Dendritic cell treated with granulocyte-macrophage colony-stimulating factor and Interleukin-4, amounts not matched to agents 40 ng/mL and 50 ng/mL, for 4 days (primary cell): ENCODE measurements around the gene ZNF263.
"Not testable (repeated sequence)": the region's sequence is repeated elsewhere in the genome, so short reads cannot be mapped to it uniquely, and the experiment has no call there.

Source experiments
- H3K27ac Mint-ChIP-seq: one replicate; pipeline ENCODE4 v1.8.0; 2022; ENCODE audit warnings: mild to moderate bottlenecking, mixed read lengths
- H3K27me3 Mint-ChIP-seq: one replicate; pipeline ENCODE4 v1.8.0; 2022; ENCODE audit warnings: mild to moderate bottlenecking, mixed read lengths
- H3K36me3 Mint-ChIP-seq: one replicate; pipeline ENCODE4 v1.8.0; 2022; ENCODE audit warnings: low read depth, mixed read lengths
- H3K4me1 Mint-ChIP-seq: one replicate; pipeline ENCODE4 v1.8.0; 2022; ENCODE audit warnings: low read depth, mixed read lengths
- H3K4me3 Mint-ChIP-seq: one replicate; pipeline ENCODE4 v1.8.0; 2022; ENCODE audit warnings: mild to moderate bottlenecking, moderate library complexity, mixed read lengths
- H3K9me3 Mint-ChIP-seq: one replicate; pipeline ENCODE4 v1.8.0; 2022; ENCODE audit warnings: mixed read lengths
- intact Hi-C: fragments of 100-400 bp; cut with micrococcal nuclease; formaldehyde crosslinking; loops from one replicate; pipeline ENCODE4 v1.15.0; 2022

Gene ZNF263

GRCh38 chr16:3254309-3254708 lies 29.0 kb upstream of the ZNF263 start:
- intact Hi-C loops = no loop called here
- peak overlapping the region; percentile 50 for H3K27ac Mint-ChIP-seq
- no peaks in the 10 kb centered on the region for H3K9me3 Mint-ChIP-seq
- H3K27me3 Mint-ChIP-seq = no peaks in the 10 kb centered on the region
- peaks cover 69% of the 10 kb centered on the region for H3K4me1 Mint-ChIP-seq
- peaks cover 3% of the 10 kb centered on the region for H3K36me3 Mint-ChIP-seq
- H3K4me3 Mint-ChIP-seq = no peak overlapping the region

GRCh38 chr16:3256146-3256865 lies 27.0 kb upstream of the ZNF263 start, which contains the start of gene MEFV:
TSS of gene MEFV (minus strand) at chr16:3256633. CDS start at chr16:3256587, 46 bp downstream.
- Mint-ChIP-seq H3K27ac (peak within 1 kb of the TSS; percentile 76), H3K36me3 (no peaks in the 10 kb centered on the region), H3K27me3 (no peaks in the 10 kb centered on the region), H3K4me3 (peak within 1 kb of the TSS; percentile 67), H3K9me3 (no peaks in the 10 kb centered on the region), H3K4me1 (peaks cover 68% of the 10 kb centered on the region)
- intact Hi-C loops = no loop called here

GRCh38 chr16:3256866-3257465 lies 26.3 kb upstream of the ZNF263 start:
- Mint-ChIP-seq H3K4me3 (peak overlapping the region; percentile 67), H3K4me1 (peaks cover 67% of the 10 kb centered on the region), H3K36me3 (no peaks in the 10 kb centered on the region), H3K27ac (peak overlapping the region; percentile 76), H3K9me3 (no peaks in the 10 kb centered on the region), H3K27me3 (no peaks in the 10 kb centered on the region)
- intact Hi-C loops = no loop called here

GRCh38 chr16:3259836-3260235 lies 23.5 kb upstream of the ZNF263 start:
- intact Hi-C loops = no loop called here
- Mint-ChIP-seq H3K4me3 (no peak overlapping the region), H3K27me3 (no peaks in the 10 kb centered on the region), H3K36me3 (peaks cover 2% of the 10 kb centered on the region), H3K9me3 (no peaks in the 10 kb centered on the region), H3K27ac (peak overlapping the region; percentile 79), H3K4me1 (peaks cover 69% of the 10 kb centered on the region)

- no peaks in the 10 kb centered on the region for H3K9me3 Mint-ChIP-seq
- H3K27me3 Mint-ChIP-seq = no peaks in the 10 kb centered on the region
These were observed 20.8 kb upstream of the ZNF263 start for GRCh38 chr16:3262517-3262916.

GRCh38 chr16:3264137-3265036 lies 18.9 kb upstream of the ZNF263 start:
- intact Hi-C loops = loop anchor here (1.0 to 2.0 kb wide), 2 partner anchors 19 to 192 kb away; partner anchors contain the start of gene ZNF263
- H3K4me1 Mint-ChIP-seq = peaks cover 24% of the 10 kb centered on the region
- peaks cover 46% of the 10 kb centered on the region for H3K36me3 Mint-ChIP-seq
- H3K27ac Mint-ChIP-seq = peak overlapping the region; percentile 96
- peak overlapping the region; percentile 82 for H3K4me3 Mint-ChIP-seq
- H3K9me3 Mint-ChIP-seq = peaks cover 6% of the 10 kb centered on the region
- H3K27me3 Mint-ChIP-seq = no peaks in the 10 kb centered on the region

More at GRCh38 chr16:3262517-3262916, 20.8 kb upstream of the ZNF263 start:
- intact Hi-C loops = no loop called here
- H3K36me3 Mint-ChIP-seq = peaks cover 27% of the 10 kb centered on the region
- peaks cover 42% of the 10 kb centered on the region for H3K4me1 Mint-ChIP-seq
- H3K4me3 Mint-ChIP-seq = peak overlapping the region; percentile 10
- peak overlapping the region; percentile 96 for H3K27ac Mint-ChIP-seq

GRCh38 chr16:3266873-3267537 lies 16.3 kb upstream of the ZNF263 start:
- Mint-ChIP-seq H3K4me3 (no peak overlapping the region), H3K9me3 (peaks cover 13% of the 10 kb centered on the region), H3K27ac (no peak overlapping the region), H3K4me1 (peaks cover 16% of the 10 kb centered on the region), H3K27me3 (no peaks in the 10 kb centered on the region), H3K36me3 (peaks cover 53% of the 10 kb centered on the region)
- intact Hi-C loops = no loop called here

- no peak overlapping the region for H3K27ac Mint-ChIP-seq
- H3K4me1 Mint-ChIP-seq = peaks cover 3% of the 10 kb centered on the region
- H3K36me3 Mint-ChIP-seq = peaks cover 53% of the 10 kb centered on the region
- no peak overlapping the region for H3K4me3 Mint-ChIP-seq
- intact Hi-C loops = no loop called here
- H3K9me3 Mint-ChIP-seq = peaks cover 13% of the 10 kb centered on the region
- H3K27me3 Mint-ChIP-seq = no peaks in the 10 kb centered on the region
These were observed 15.0 kb upstream of the ZNF263 start for GRCh38 chr16:3268294-3268693.

GRCh38 chr16:3270718-3271117 lies 12.6 kb upstream of the ZNF263 start:
- H3K4me3 Mint-ChIP-seq, H3K4me1 Mint-ChIP-seq, H3K27me3 Mint-ChIP-seq, intact Hi-C loops, H3K27ac Mint-ChIP-seq: not testable (repeated sequence)
- Mint-ChIP-seq H3K36me3 (peaks cover 42% of the 10 kb centered on the region), H3K9me3 (peaks cover 20% of the 10 kb centered on the region)

GRCh38 chr16:3271281-3271680 lies 12.0 kb upstream of the ZNF263 start:
- H3K4me3 Mint-ChIP-seq, H3K27ac Mint-ChIP-seq, H3K27me3 Mint-ChIP-seq, H3K4me1 Mint-ChIP-seq, intact Hi-C loops: not testable (repeated sequence)
- H3K9me3 Mint-ChIP-seq = peaks cover 20% of the 10 kb centered on the region
- H3K36me3 Mint-ChIP-seq = peaks cover 38% of the 10 kb centered on the region

GRCh38 chr16:3274490-3274889 lies 8.8 kb upstream of the ZNF263 start:
- intact Hi-C loops = no loop called here
- no peak overlapping the region for H3K27ac Mint-ChIP-seq

GRCh38 chr16:3274947-3275346 lies 8.3 kb upstream of the ZNF263 start:
- Mint-ChIP-seq H3K36me3 (peaks cover 1% of the 10 kb centered on the region), H3K9me3 (peaks cover 8% of the 10 kb centered on the region), H3K4me3 (no peak overlapping the region), H3K4me1 (no peaks in the 10 kb centered on the region), H3K27me3 (peaks cover 21% of the 10 kb centered on the region), H3K27ac (no peak overlapping the region)
- intact Hi-C loops = no loop called here

More at GRCh38 chr16:3274490-3274889, 8.8 kb upstream of the ZNF263 start:
- H3K36me3 Mint-ChIP-seq = peaks cover 6% of the 10 kb centered on the region
- no peak overlapping the region for H3K4me3 Mint-ChIP-seq
- peaks cover 21% of the 10 kb centered on the region for H3K27me3 Mint-ChIP-seq
- H3K9me3 Mint-ChIP-seq = peaks cover 13% of the 10 kb centered on the region
- H3K4me1 Mint-ChIP-seq = no peaks in the 10 kb centered on the region

- peaks cover 7% of the 10 kb centered on the region for H3K9me3 Mint-ChIP-seq
- H3K27me3 Mint-ChIP-seq = peaks cover 26% of the 10 kb centered on the region
- peaks cover 2% of the 10 kb centered on the region for H3K4me1 Mint-ChIP-seq
- H3K4me3 Mint-ChIP-seq = no peak overlapping the region
- H3K27ac Mint-ChIP-seq = no peak overlapping the region
- intact Hi-C loops = no loop called here
- H3K36me3 Mint-ChIP-seq = no peaks in the 10 kb centered on the region
These were observed 6.6 kb upstream of the ZNF263 start for GRCh38 chr16:3276679-3277078.
